Ovary (tissue), 3 donors: Measurements from ENCODE around the gene BBS1.

Experiments used
- EP300 ChIP-seq: sonication (generic); formaldehyde crosslinking; IDR thresholded peaks from one replicate; pipeline ENCODE4 v1.6.1; 2017; ENCODE audit warnings: antibody characterized with exemption
- POLR2A ChIP-seq: fragments of 450-650 bp; IDR thresholded peaks from one replicate; pipeline ENCODE4 v1.6.1; 2017; ENCODE audit warnings: antibody characterized with exemption, mild to moderate bottlenecking, moderate library complexity
- TF ChIP-seq, protein P1 (sequence below), 3 donors: fragments of 450-650 bp in 2 of 3; fragments of 200-600 bp in 1 of 3; IDR thresholded peaks; one replicate each; pipeline versions ENCODE4 v1.5.1 to v1.8.0; 2016 to 2022; ENCODE audit warnings: antibody characterized with exemption in 3 of 3, mild to moderate bottlenecking in 1 of 3
- donor health status: DM: no; HTN: no; CAD: no.

DNA sequence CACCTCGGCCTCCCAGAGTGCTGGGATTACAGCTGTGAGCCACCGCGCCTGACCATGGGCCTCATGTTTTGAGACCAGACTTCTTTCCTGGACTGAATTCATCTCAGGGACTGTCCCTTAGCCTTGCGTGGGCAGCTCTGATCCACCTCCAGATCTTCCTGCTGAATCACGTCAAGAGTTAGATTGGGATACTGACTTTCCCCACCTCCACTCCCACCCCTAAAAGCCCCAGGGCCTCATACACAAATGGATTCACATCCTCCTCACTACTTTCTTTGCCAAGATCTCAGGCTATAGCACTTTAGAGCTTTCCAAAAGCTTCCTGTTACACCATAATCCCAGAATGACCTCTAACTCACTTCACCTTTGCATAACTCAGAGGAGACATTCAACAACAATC lies 70.4 kb downstream of the BBS1 start:
- TF ChIP-seq, protein P1, sequence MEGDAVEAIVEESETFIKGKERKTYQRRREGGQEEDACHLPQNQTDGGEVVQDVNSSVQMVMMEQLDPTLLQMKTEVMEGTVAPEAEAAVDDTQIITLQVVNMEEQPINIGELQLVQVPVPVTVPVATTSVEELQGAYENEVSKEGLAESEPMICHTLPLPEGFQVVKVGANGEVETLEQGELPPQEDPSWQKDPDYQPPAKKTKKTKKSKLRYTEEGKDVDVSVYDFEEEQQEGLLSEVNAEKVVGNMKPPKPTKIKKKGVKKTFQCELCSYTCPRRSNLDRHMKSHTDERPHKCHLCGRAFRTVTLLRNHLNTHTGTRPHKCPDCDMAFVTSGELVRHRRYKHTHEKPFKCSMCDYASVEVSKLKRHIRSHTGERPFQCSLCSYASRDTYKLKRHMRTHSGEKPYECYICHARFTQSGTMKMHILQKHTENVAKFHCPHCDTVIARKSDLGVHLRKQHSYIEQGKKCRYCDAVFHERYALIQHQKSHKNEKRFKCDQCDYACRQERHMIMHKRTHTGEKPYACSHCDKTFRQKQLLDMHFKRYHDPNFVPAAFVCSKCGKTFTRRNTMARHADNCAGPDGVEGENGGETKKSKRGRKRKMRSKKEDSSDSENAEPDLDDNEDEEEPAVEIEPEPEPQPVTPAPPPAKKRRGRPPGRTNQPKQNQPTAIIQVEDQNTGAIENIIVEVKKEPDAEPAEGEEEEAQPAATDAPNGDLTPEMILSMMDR (IDR thresholded peaks at IDR 0.05): no peak
- TF ChIP-seq POLR2A: no peak
- TF ChIP-seq EP300: no peak
